OCI-LY1 (cell line): ENCODE measurements around the gene CUX1.

Experiments used
- CTCF ChIP-seq: fragments of 200-600 bp; sonication (generic), shearing (Covaris generic); IDR thresholded peaks from 2 replicates; pipeline ENCODE4 v1.5.1; 2017; ENCODE audit warnings: mild to moderate bottlenecking, antibody characterized with exemption, low read length, moderate library complexity, mixed read lengths
- EZH2 ChIP-seq: fragments of 200-600 bp; sonication (generic), shearing (Covaris generic); IDR thresholded peaks from 2 replicates; pipeline ENCODE4 v1.8.0; 2017; ENCODE audit warnings: borderline replicate concordance, mixed run types, mild to moderate bottlenecking, antibody characterized with exemption, low read length, moderate library complexity, mixed read lengths

- no peak for TF ChIP-seq EZH2
- TF ChIP-seq CTCF: no peak
These were observed 254.6 kb downstream of the CUX1 start for GRCh38 chr7:102072003-102072402.
